Measurements from ENCODE around the gene TMEM238L. TPM values are rescaled to one million over a fixed set of nuclear protein-coding genes. Genes with fewer than 3 reads are reported as not detected.

Gene TMEM238L
- total and polyA plus RNA-seq, 2 experiments from 2014 or later: not detected

DNA sequence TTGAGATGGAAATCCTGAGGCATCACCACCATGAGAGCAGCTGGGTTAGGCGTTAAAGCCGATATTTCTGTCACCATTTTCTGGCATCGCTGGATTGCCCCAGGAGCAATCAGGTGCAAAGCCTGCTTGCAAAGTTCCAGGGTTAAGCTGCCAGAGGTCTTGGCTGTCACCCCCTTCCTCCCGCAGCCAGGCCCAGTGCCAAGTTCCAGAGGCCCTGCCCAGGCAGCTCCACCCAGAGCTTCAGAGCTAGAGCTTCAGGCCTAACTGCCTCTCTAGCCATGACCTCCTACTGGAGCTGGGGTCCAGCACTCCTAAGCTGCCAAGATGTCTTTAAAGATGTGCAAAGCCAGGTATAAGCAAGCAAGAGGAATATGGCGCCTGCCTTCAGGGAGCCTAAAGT lies 8.8 kb upstream of the TMEM238L start:
- H3K27me3 ChIP-seq (ENCODE audit: insufficient read depth): no peaks in the 10 kb centered on the region
- no peak overlapping the region for H2AFZ ChIP-seq
- no peaks in the 10 kb centered on the region for H3K79me2 ChIP-seq (replicated peaks; ENCODE audit: insufficient read depth)
- H3K9me3 Mint-ChIP-seq: no peaks in the 10 kb centered on the region; the same call in 2 of the 3 replicates
- TF ChIP-seq EZH2 (IDR thresholded peaks at IDR 0.05; ENCODE audit: low read depth, unreplicated experiment): no peak
- TF ChIP-seq, protein P1, sequence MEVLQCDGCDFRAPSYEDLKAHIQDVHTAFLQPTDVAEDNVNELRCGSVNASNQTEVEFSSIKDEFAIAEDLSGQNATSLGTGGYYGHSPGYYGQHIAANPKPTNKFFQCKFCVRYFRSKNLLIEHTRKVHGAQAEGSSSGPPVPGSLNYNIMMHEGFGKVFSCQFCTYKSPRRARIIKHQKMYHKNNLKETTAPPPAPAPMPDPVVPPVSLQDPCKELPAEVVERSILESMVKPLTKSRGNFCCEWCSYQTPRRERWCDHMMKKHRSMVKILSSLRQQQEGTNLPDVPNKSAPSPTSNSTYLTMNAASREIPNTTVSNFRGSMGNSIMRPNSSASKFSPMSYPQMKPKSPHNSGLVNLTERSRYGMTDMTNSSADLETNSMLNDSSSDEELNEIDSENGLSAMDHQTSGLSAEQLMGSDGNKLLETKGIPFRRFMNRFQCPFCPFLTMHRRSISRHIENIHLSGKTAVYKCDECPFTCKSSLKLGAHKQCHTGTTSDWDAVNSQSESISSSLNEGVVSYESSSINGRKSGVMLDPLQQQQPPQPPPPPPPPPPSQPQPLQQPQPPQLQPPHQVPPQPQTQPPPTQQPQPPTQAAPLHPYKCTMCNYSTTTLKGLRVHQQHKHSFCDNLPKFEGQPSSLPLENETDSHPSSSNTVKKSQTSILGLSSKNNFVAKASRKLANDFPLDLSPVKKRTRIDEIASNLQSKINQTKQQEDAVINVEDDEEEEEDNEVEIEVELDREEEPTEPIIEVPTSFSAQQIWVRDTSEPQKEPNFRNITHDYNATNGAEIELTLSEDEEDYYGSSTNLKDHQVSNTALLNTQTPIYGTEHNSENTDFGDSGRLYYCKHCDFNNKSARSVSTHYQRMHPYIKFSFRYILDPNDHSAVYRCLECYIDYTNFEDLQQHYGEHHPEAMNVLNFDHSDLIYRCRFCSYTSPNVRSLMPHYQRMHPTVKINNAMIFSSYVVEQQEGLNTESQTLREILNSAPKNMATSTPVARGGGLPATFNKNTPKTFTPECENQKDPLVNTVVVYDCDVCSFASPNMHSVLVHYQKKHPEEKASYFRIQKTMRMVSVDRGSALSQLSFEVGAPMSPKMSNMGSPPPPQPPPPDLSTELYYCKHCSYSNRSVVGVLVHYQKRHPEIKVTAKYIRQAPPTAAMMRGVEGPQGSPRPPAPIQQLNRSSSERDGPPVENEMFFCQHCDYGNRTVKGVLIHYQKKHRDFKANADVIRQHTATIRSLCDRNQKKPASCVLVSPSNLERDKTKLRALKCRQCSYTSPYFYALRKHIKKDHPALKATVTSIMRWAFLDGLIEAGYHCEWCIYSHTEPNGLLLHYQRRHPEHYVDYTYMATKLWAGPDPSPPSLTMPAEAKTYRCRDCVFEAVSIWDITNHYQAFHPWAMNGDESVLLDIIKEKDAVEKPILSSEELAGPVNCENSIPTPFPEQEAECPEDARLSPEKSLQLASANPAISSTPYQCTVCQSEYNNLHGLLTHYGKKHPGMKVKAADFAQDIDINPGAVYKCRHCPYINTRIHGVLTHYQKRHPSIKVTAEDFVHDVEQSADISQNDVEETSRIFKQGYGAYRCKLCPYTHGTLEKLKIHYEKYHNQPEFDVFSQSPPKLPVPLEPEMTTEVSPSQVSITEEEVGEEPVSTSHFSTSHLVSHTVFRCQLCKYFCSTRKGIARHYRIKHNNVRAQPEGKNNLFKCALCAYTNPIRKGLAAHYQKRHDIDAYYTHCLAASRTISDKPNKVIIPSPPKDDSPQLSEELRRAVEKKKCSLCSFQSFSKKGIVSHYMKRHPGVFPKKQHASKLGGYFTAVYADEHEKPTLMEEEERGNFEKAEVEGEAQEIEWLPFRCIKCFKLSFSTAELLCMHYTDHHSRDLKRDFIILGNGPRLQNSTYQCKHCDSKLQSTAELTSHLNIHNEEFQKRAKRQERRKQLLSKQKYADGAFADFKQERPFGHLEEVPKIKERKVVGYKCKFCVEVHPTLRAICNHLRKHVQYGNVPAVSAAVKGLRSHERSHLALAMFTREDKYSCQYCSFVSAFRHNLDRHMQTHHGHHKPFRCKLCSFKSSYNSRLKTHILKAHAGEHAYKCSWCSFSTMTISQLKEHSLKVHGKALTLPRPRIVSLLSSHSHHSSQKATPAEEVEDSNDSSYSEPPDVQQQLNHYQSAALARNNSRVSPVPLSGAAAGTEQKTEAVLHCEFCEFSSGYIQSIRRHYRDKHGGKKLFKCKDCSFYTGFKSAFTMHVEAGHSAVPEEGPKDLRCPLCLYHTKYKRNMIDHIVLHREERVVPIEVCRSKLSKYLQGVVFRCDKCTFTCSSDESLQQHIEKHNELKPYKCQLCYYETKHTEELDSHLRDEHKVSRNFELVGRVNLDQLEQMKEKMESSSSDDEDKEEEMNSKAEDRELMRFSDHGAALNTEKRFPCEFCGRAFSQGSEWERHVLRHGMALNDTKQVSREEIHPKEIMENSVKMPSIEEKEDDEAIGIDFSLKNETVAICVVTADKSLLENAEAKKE (CRISPR knock-in tag; IDR thresholded peaks at IDR 0.05): no peak
- TF ChIP-seq ZNF114 (CRISPR knock-in tag; IDR thresholded peaks at IDR 0.05): no peak
- no peak for TF ChIP-seq ZNF331 (CRISPR knock-in tag; IDR thresholded peaks at IDR 0.05; ENCODE audit: low read depth)
- no peak for TF ChIP-seq STAT1 (IDR thresholded peaks at IDR 0.05; ENCODE audit: unreplicated experiment)
- TF ChIP-seq, protein P2, sequence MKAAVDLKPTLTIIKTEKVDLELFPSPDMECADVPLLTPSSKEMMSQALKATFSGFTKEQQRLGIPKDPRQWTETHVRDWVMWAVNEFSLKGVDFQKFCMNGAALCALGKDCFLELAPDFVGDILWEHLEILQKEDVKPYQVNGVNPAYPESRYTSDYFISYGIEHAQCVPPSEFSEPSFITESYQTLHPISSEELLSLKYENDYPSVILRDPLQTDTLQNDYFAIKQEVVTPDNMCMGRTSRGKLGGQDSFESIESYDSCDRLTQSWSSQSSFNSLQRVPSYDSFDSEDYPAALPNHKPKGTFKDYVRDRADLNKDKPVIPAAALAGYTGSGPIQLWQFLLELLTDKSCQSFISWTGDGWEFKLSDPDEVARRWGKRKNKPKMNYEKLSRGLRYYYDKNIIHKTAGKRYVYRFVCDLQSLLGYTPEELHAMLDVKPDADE (IDR thresholded peaks at IDR 0.05): no peak
- no peak for TF ChIP-seq REST (IDR thresholded peaks at IDR 0.05; ENCODE audit: unreplicated experiment)
- no peak for TF ChIP-seq JUNB (IDR thresholded peaks at IDR 0.05; ENCODE audit: unreplicated experiment)
- no peak for TF ChIP-seq POLR2AphosphoS5 (IDR thresholded peaks at IDR 0.05; ENCODE audit: low read depth)
- no peak for TF ChIP-seq CTCF (conservative IDR thresholded peaks at IDR 0.05; ENCODE audit: low read depth in 2 of 2)
- no peak for TF ChIP-seq CREB1 (CRISPR knock-in tag; IDR thresholded peaks at IDR 0.05; ENCODE audit: low read depth)
- no peak for TF ChIP-seq NANOG (IDR thresholded peaks at IDR 0.05; ENCODE audit: borderline replicate concordance)
- TF ChIP-seq EZH2phosphoT487 (IDR thresholded peaks at IDR 0.05; ENCODE audit: unreplicated experiment): no peak
- H3K4me3 Mint-ChIP-seq: no peak overlapping the region
- ATAC-seq (no peak), DNase-seq (ENCODE audit: low spot score) (no peak)
- peaks cover 4% of the 10 kb centered on the region for H3K27me3 Mint-ChIP-seq (ENCODE audit: insufficient read depth, low read depth, poor library complexity)
- no peaks in the 10 kb centered on the region for H3K4me1 ChIP-seq (ENCODE audit: insufficient read depth)
- no peaks in the 10 kb centered on the region for H3K36me3 ChIP-seq (ENCODE audit: insufficient read depth)
- H3K27ac Mint-ChIP-seq: no peak overlapping the region
- H3F3A ChIP-seq (replicated peaks; ENCODE audit: low read depth): no peaks in the 10 kb centered on the region
- no peaks in the 10 kb centered on the region for H3K4me1 Mint-ChIP-seq
- H3K27ac ChIP-seq (ENCODE audit: low read depth): no peak overlapping the region
- no peaks in the 10 kb centered on the region for H4K20me1 ChIP-seq (replicated peaks; ENCODE audit: insufficient read depth)
- no peak overlapping the region for H3K4me3 ChIP-seq
- no peaks in the 10 kb centered on the region for H3K36me3 Mint-ChIP-seq (ENCODE audit: low read depth)
- H3K4me2 ChIP-seq: no peak overlapping the region
- no peaks in the 10 kb centered on the region for H3K9me2 ChIP-seq (ENCODE audit: insufficient read depth)

All from GM23338 (cell line).